AG09309 (cell line): ENCODE results near the gene FIP1L1.

Experiments used
- DNase-seq: peaks from one replicate; pipeline ENCODE4 v3.0.0-alpha.2; 2010; ENCODE audit warnings: low read depth
- H3K4me3 ChIP-seq: 2 replicates; pipeline ENCODE4 v1.5.1; 2011; ENCODE audit warnings: mild to moderate bottlenecking, low read depth, low read length, moderate library complexity; ENCODE audit not compliant: control insufficient read depth
- CTCF ChIP-seq: IDR thresholded peaks from 2 replicates; pipeline ENCODE4 v1.5.1; 2011; ENCODE audit warnings: mild to moderate bottlenecking, low read depth, low read length, inconsistent platforms; ENCODE audit not compliant: insufficient read depth, control insufficient read depth; ENCODE audit errors: missing control alignments

The FIP1L1 gene

GRCh38 chr4:53479736-53480525, 102.5 kb downstream of the FIP1L1 start:
- no peak for DNase-seq
- no peak for TF ChIP-seq CTCF
- H3K4me3 ChIP-seq = no peak overlapping the region

- H3K4me3 ChIP-seq = no peak overlapping the region
- no peak for TF ChIP-seq CTCF
- no peak for DNase-seq
Observed at GRCh38 chr4:53480909-53481308, 103.5 kb downstream of the FIP1L1 start.

GRCh38 chr4:53481586-53481985, 104.1 kb downstream of the FIP1L1 start:
- no peak for DNase-seq
- no peak for TF ChIP-seq CTCF
- H3K4me3 ChIP-seq = no peak overlapping the region

GRCh38 chr4:53483250-53483649, 105.8 kb downstream of the FIP1L1 start:
- no peak overlapping the region for H3K4me3 ChIP-seq
- DNase-seq = no peak
- TF ChIP-seq CTCF = no peak

- no peak for TF ChIP-seq CTCF
- no peak overlapping the region for H3K4me3 ChIP-seq
- no peak for DNase-seq
Observed at GRCh38 chr4:53484911-53485657, 107.6 kb downstream of the FIP1L1 start.

GRCh38 chr4:53485658-53486040, 108.2 kb downstream of the FIP1L1 start:
- no peak for DNase-seq
- no peak overlapping the region for H3K4me3 ChIP-seq
- no peak for TF ChIP-seq CTCF

- DNase-seq = no peak
- no peak overlapping the region for H3K4me3 ChIP-seq
- no peak for TF ChIP-seq CTCF
Observed at GRCh38 chr4:53487766-53488165, 110.3 kb downstream of the FIP1L1 start.
